ENCODE measurements around the gene GRK3. TPM values are rescaled to one million over a fixed set of nuclear protein-coding genes. Genes with fewer than 3 reads are reported as not detected.

Gene GRK3
- polyA plus RNA-seq, 1 donor: 14.2 TPM

DNA sequence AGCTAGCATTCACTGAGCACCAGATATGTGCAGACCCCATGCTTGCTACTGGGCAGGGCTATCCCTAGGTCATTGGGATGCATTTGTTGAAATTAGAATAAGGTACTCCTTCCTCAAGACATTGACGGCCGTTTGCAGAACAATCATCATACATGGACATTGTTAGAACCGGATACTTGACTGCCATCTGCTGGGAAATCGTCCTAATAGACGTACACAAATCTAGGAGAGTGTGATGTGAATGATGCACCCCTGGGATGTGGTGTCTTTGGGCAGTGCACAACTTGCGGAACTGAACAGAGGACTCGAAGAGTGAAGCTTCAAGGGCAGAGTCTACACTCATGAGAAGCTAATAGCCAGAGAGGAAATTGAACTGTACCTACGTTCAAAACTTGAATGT, 213.4 kb downstream of the GRK3 start:
- WGBS (ENCODE audit: insufficient coverage, low lambda C conversion rate): no CpG with 5 or more reads among the region's 8 CpGs
- no peak overlapping the region for H3K4me3 ChIP-seq (ENCODE audit: low read length)
- no peak overlapping the region for H3K27ac ChIP-seq (ENCODE audit: low read length)
- H3K9me3 ChIP-seq (ENCODE audit: control insufficient read depth, low read depth, low read length): no peaks in the 10 kb centered on the region
- no peaks in the 10 kb centered on the region for H3K36me3 ChIP-seq (ENCODE audit: control insufficient read depth, insufficient read depth, low read length)
- H3K4me1 ChIP-seq (ENCODE audit: control insufficient read depth, insufficient read depth, low read length): no peaks in the 10 kb centered on the region
- H3K27me3 ChIP-seq (ENCODE audit: control insufficient read depth, insufficient read depth, low read length): peaks cover 5% of the 10 kb centered on the region
- DNase-seq: no peak

Other genes starting within 250 kb of the GRK3 start
- gene MYO18B, start 177.5 kb downstream of the GRK3 start, polyA plus RNA-seq: 0.24 TPM

Data from large intestine (tissue), 3 donors.